Adipose tissue (tissue), 3 donors: ENCODE data around the gene COMT. TPM values are rescaled to one million over a fixed set of nuclear protein-coding genes. Genes with fewer than 3 reads are reported as not detected.

Experiments used
- H3K27ac ChIP-seq: one replicate; pipeline ENCODE4 v1.5.1; 2013; ENCODE audit warnings: low read depth, low read length
- WGBS, 3 donors: extraction: QIAGEN DNeasy Blood & Tissue Kit; methylation state at CpG; one replicate each; pipeline ENCODE4 v1.1.7; 2013; 5-methylcytosine and 5-hydroxymethylcytosine counted together
- polyA plus RNA-seq, 3 donors: library from polyadenylated mRNA; stranded (reverse); fragments of 200-250 nt; gene quantifications; one replicate each; pipeline ENCODE4 v1.2.3, GENCODE V29; 2013
- donor health status: healthy with polysubstance abuse.
- donor health status: Bipolar disorder and iron deficiency.
- donor health status: healthy.

Gene COMT
- polyA plus RNA-seq, 3 donors: 70.9 to 173 (median 133) TPM

GRCh38 chr22:19984201-19984753 is 42.7 kb downstream of the COMT start:
- H3K27ac ChIP-seq: no peak overlapping the region
- 86 to 92% (median 89%) methylated on average over 19 of the region's 19 CpGs for WGBS, 3 donors

DNA sequence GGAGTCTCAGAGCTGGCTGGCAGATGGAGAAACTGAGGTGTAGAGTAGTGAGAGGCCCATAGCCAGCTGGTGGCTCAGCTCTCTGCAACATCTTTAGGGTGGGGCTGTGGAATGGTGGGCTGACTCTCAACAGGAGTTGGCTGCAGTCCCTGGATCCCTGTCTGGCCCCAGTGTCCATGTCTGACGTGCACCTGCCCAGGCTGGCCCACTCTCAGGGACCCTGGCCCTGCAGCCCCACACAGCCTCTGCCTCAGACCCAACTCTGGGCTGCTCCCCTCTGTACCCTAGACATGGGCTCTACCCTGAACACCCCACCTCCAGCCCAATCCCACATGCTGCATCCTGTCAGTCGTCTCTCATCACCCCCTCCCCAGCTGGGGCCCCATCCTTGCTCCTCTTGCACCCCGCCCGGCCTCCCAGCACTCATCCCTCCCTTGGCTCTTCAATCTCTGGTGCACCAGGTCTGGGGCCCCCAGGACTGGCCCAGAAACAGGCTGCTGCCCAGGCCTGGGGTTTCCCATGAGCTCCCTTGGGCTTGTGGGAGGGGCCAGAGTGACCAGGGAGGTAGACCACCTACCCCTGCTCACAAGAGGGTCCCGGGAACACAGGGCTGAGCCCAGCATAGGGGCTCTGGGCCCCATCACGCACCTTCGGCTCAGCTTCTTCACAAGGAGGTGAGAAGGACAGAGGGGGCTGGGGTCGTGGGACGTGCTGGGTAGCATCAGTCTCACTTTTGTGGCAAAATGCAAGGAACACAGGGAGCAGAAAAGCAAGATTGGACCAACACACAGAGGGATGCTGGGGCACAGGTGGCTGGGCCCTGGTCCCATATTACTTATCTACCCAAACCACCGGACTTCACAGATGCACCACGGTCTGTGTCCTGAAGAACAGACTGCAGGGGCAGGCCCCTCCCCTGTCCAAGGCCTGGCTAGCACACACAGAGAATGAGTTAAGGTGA is 43.6 kb downstream of the COMT start:
- 83 to 91% (median 88%) methylated on average over 11 of the region's 11 CpGs for WGBS, 3 donors
- no peak overlapping the region for H3K27ac ChIP-seq

DNA sequence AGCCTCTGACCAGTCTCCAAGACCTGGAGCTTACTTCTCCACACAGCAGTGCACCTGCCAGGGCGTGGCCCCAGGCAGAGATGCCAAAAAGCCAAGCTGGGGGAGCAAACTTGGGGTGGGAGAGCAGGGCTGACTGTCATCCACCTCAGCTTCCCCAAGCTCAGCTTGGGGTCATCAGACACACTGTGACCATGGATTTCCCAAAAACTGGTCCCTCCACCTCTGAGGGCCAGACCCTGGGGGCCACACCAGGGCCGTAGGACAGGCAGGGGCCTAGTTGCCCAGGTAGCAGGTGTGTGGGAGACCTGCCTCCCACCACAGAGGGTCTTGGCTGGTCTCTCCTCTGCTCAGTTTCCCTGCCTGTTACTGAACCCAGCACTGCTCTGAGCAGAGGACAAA is 44.4 kb downstream of the COMT start:
- no peak overlapping the region for H3K27ac ChIP-seq
- WGBS, 3 donors: 36 to 68% (median 52%) methylated on average over 2 of the region's 2 CpGs

GRCh38 chr22:19986410-19987341 is 45.1 kb downstream of the COMT start:
- no peak overlapping the region for H3K27ac ChIP-seq
- WGBS, 3 donors: 1 to 6% (median 2%) methylated on average over 40 to 75 of the region's 76 CpGs

- WGBS, 3 donors: 61 to 72% (median 64%) methylated on average over 22 to 24 of the region's 24 CpGs
- H3K27ac ChIP-seq: no peak overlapping the region
Observed at GRCh38 chr22:19987394-19988306, 46.1 kb downstream of the COMT start.

DNA sequence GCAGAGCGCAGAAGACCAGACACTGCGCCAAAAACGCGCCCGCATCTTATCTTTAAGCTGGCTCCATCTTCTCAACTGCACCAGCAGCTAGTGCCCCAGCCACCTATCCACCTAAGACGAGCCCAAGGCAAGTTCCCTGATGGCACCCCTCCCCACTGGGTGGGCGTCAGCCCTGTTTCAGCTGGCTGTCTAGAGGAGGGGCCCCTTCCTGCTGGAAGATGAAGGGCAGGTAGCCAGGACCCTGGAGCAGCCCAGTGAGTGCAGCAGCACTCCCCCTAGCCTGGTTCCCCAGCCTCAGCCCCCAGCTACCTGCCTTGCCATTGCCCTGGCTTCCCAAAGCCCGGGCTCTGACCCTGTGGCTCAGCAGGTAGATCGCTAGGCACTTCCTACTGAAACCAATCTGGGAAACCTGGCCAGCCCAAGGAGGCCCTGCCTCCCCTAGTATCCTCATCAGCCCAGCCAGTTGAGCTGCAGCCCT is 46.8 kb downstream of the COMT start:
- 94 to 99% (median 96%) methylated on average over 8 to 9 of the region's 9 CpGs for WGBS, 3 donors
- H3K27ac ChIP-seq: no peak overlapping the region

GRCh38 chr22:19988965-19989724 is 47.6 kb downstream of the COMT start:
- WGBS, 3 donors: 77 to 89% (median 82%) methylated on average over 18 of the region's 18 CpGs
- no peak overlapping the region for H3K27ac ChIP-seq

DNA sequence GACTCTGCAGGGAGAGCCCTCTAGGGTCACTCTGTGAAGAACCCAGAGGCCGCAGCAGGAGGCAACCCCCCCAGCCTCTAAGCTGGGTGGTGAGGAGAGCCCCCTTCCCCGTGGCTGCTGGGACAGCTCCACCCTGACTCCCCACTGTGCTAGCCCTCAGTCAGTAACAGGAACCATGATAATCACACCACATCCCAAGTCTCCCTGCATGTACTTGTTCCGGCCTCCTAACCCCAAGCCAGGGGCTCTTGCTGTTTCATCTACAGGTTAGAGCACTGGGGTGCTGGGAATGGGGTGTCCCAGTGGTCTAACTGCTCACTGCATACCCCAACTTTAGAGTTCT is 48.1 kb downstream of the COMT start:
- no peak overlapping the region for H3K27ac ChIP-seq
- 77 to 84% (median 83%) methylated on average over 3 of the region's 3 CpGs for WGBS, 3 donors

- no peak overlapping the region for H3K27ac ChIP-seq
- WGBS, 3 donors: 49 to 100% (median 54%) methylated on average over 2 of the region's 2 CpGs
Observed at GRCh38 chr22:19990188-19990587, 48.6 kb downstream of the COMT start.

DNA sequence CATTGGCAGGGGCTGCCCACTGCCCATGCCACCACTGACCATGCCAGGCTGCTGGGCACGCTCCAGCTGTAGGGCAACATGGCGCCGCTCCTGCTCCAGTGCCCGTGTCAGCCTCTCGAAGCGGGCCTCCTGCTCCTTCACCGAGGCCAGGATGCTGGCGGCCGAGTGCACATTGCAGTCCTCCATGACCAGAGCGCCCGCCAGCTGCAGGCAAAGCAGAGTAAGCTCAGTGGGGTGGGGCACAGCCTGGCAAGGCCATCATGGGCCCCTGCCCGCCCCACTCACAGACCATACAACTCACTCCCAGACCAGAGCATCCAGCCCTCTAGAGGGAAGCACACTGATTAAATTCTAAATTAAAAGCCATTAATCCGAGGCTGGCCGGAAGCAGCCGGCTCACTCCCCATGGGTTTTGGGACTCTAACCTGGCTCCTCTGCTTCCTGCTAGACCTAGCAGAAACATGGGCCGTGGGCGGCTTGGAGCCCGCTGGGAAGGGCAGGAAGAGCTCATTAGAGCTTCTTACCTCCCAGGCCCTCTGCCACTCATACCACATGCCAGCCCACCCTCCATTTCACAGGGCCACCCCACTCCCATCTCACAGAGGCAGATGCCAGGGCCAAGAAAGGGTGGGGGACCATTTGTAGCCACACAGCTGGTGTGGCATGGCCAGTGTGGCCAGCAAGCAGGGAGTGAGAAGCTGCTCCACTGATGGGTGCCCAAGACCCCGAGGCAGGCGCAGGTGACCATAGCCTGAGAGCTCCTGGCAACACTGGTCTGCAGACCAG is 49.2 kb downstream of the COMT start:
- no peak overlapping the region for H3K27ac ChIP-seq
- WGBS, 3 donors: 93 to 94% (median 94%) methylated on average over 20 of the region's 20 CpGs

DNA sequence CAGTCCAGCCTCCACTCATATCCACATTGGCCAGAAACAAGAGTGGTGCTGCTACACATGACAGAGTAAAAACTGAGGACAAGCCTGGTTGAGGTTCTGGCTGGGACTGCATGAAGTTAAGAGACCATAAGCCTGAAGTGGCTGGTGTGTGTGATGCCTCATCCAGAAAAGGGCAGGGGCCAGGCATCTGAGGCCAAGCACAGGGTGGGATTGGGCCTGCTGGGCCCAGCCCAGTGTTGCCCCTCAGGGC is 49.7 kb downstream of the COMT start:
- H3K27ac ChIP-seq: no peak overlapping the region

- H3K27ac ChIP-seq: no peak overlapping the region
- WGBS, 3 donors: 87 to 95% (median 92%) methylated on average over 23 of the region's 23 CpGs
Observed at GRCh38 chr22:19991645-19992451, 50.3 kb downstream of the COMT start.

GRCh38 chr22:19992481-19992911 is 50.9 kb downstream of the COMT start:
- WGBS, 3 donors: 94 to 96% (median 94%) methylated on average over 7 of the region's 7 CpGs

DNA sequence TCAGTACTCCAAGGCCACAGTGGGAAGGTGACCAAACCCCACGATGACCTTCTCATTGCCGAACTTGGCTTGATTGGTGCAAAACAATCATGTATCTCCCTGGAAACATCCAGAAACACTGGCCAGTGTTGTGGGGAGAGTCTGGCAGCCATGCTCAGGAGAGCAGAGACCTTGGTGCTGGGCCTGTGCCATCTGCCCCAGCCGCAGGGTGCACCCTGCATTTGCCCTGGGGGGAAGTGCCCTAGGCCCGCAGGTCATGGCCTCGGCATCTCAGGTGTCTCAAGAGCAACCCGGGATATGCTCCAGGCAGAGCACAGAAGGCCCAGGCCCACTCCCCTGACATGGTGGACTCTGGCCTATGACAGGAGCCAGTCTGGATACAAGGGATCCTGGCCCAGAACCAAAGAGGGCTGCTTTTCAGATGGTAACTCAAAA is 51.4 kb downstream of the COMT start:
- WGBS, 3 donors: 81 to 87% (median 86%) methylated on average over 6 of the region's 6 CpGs
- no peak overlapping the region for H3K27ac ChIP-seq

More at GRCh38 chr22:19992481-19992911, 50.9 kb downstream of the COMT start:
- H3K27ac ChIP-seq: no peak overlapping the region

DNA sequence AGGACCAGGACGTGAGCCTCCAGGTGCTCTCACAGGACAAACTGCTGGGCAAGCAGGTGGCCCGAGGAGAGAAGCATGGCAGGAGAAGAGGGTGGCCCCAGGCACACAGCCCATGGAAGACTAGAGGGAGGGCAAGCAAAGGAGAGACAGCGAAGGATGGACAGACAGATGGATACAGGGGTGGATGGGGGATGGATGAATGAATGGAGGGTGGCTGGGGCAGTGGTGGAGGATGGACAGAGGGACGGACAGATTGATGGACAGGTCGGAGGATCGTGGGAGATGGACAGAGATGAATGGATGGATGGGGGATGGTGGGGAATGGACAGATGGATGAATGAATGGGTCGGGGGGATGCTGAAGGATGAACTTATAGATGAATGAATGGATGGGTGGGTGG is 52.4 kb downstream of the COMT start:
- WGBS, 3 donors: 96 to 97% (median 96%) methylated on average over 7 of the region's 7 CpGs
- no peak overlapping the region for H3K27ac ChIP-seq
